ENCODE data around the gene APOL6. TPM values are rescaled to one million over a fixed set of nuclear protein-coding genes. Genes with fewer than 3 reads are reported as not detected.

APOL6 gene
- total RNA-seq, 1 experiment from 2014 or later = 5.6 TPM

Other genes with a start within 250 kb of the APOL6 start
- 106 and 109 TPM in 2 replicates for gene MCM5, start 248.3 kb upstream of the APOL6 start, total RNA-seq (2014; rRNA removed; shearing (Covaris generic))
- gene RASD2, start 107.6 kb upstream of the APOL6 start, total RNA-seq (2014; rRNA removed; shearing (Covaris generic)) = not detected in 2 replicates
- gene MB, start 31.1 kb upstream of the APOL6 start, total RNA-seq (2014; rRNA removed; shearing (Covaris generic)) = 4.4 and 6.3 TPM in 2 replicates
- not detected in 2 replicates for gene APOL5, start 69.4 kb downstream of the APOL6 start, total RNA-seq (2014; rRNA removed; shearing (Covaris generic))